HepG2 (cell line): ENCODE measurements around the gene MYO1E. TPM values are rescaled to one million over a fixed set of nuclear protein-coding genes. Genes with fewer than 3 reads are reported as not detected.

Experiments used
- PCBP2 ChIP-seq: fragments of 200-400 bp; formaldehyde crosslinking; optimal IDR thresholded peaks from 2 replicates; pipeline ENCODE3; 2018; ENCODE audit warnings: low read length, low read depth; ENCODE audit not compliant: poor library complexity, severe bottlenecking
- PITX1 ChIP-seq: sonication (generic); formaldehyde crosslinking; IDR thresholded peaks from 2 replicates; pipeline ENCODE4 v1.5.1; 2020; ENCODE audit warnings: mild to moderate bottlenecking, missing genetic modification reagents
- REL ChIP-seq: sonication (generic); formaldehyde crosslinking; conservative IDR thresholded peaks from 2 replicates; pipeline ENCODE4 v1.8.0; 2022; ENCODE audit warnings: mild to moderate bottlenecking, missing genetic modification reagents, moderate library complexity
- ZBTB38 ChIP-seq: sonication (generic); formaldehyde crosslinking; IDR thresholded peaks from 2 replicates; pipeline ENCODE4 v1.5.1; 2020; ENCODE audit warnings: mild to moderate bottlenecking, missing genetic modification reagents
- ZBTB42 ChIP-seq: sonication (generic); formaldehyde crosslinking; IDR thresholded peaks from 2 replicates; pipeline ENCODE4 v1.5.0; 2020; ENCODE audit warnings: mild to moderate bottlenecking, missing genetic modification reagents
- ZNF263 ChIP-seq: sonication (generic); formaldehyde crosslinking; IDR thresholded peaks from 2 replicates; pipeline ENCODE4 v1.4.0; 2020; ENCODE audit warnings: missing genetic modification reagents
- ZNF354B ChIP-seq: sonication (generic); formaldehyde crosslinking; IDR thresholded peaks from 2 replicates; pipeline ENCODE4 v1.8.0; 2022; ENCODE audit warnings: mild to moderate bottlenecking, missing genetic modification reagents
- ZNF605 ChIP-seq: sonication (generic); formaldehyde crosslinking; IDR thresholded peaks from 2 replicates; pipeline ENCODE4 v1.8.0; 2022; ENCODE audit warnings: mild to moderate bottlenecking, missing genetic modification reagents
- ZNF687 ChIP-seq: sonication (generic); formaldehyde crosslinking; IDR thresholded peaks from 2 replicates; pipeline ENCODE4 v1.5.1; 2020; ENCODE audit warnings: mild to moderate bottlenecking, missing genetic modification reagents, moderate library complexity
- polyA plus RNA-seq, 8 experiments: library from polyadenylated mRNA; depleted of rRNA in 3 of 8; stranded (reverse) in 7 of 8; unstranded in 1 of 8; fragments of >200 nt; fragmentation: Illumina TruSeq in 4 of 8; extraction: Trizol in 4 of 8; gene quantifications; 2 replicates each; pipeline versions ENCODE4 v1.2.1 to v1.2.3, GENCODE V29; 2011 to 2016; ENCODE audit warnings: low read depth in 4 of 8, missing spikeins in 1 of 8, mixed read lengths in 1 of 8; ENCODE audit not compliant: insufficient read depth in 1 of 8
- total RNA-seq, 5 experiments: library from RNA; depleted of rRNA; stranded (reverse); fragments of >200 nt; fragmentation: Illumina TruSeq; extraction: Trizol; gene quantifications; 2 replicates each; pipeline ENCODE4 v1.2.3, GENCODE V29; 2016; ENCODE audit warnings: low read depth in 1 of 5
- TF ChIP-seq, protein P1 (sequence below): sonication (generic); formaldehyde crosslinking; IDR thresholded peaks from 2 replicates; pipeline ENCODE4 v1.5.0; 2020; ENCODE audit warnings: mild to moderate bottlenecking, missing genetic modification reagents
- TF ChIP-seq, protein P2 (sequence below): sonication (generic); formaldehyde crosslinking; IDR thresholded peaks from 2 replicates; pipeline ENCODE4 v1.4.0; 2020; ENCODE audit warnings: missing genetic modification reagents, borderline replicate concordance
- TF ChIP-seq, protein P3 (sequence below): sonication (generic); formaldehyde crosslinking; IDR thresholded peaks from 2 replicates; pipeline ENCODE4 v1.4.0; 2020; ENCODE audit warnings: mild to moderate bottlenecking, missing genetic modification reagents
- TF ChIP-seq, protein P4 (sequence below): sonication (generic); formaldehyde crosslinking; IDR thresholded peaks from 2 replicates; pipeline ENCODE4 v1.4.0; 2020; ENCODE audit warnings: missing genetic modification reagents

Gene MYO1E
- total and polyA plus RNA-seq, 2 of the 13 experiments (the other 11 are each of a cell fraction or from before 2014, with no cell fraction given), result 15.7 to 25.1 TPM

DNA sequence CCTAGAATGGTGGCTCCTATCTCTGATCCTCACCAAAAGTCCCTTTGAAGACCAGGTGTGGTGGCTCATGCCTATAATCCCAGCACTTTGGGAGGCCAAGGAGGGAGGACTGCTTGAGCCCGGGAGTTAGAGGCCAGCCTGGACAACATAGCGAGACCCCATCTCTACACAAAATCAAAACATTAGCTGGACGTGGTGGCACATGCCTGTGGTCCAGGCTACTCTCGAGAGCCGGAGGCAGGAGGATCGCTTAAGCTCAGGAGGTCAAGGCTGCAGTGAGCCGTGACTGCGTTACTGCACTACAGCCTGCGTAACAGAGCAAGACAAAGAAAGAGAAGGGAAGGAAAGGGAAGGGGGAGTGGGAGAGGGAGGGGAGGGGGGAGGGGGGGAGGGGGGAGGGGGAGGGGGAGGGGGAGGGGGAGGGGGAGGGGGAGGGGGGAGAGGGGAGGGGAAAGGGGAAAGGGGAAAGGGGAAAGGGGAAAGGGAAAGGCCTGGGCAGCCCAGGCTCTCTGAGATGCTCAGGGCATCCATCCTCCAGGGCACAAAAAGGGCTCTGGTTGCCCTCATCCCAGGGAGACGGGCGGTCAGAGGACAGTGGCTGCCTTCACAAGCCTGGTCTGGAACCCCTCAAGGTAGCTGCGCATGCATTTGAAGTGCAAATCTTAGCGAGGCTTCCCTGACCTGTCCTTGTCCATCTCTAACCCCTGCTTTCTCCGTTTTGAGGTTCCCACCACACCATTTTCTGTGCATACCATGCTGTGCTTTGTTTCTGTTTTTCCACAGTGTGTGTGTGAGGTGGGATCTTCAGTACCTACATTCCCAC, 89.9 kb downstream of the MYO1E start (continued):
- TF ChIP-seq ZNF687 (CRISPR knock-in tag) (peak; percentile 51; the same call in 1 of the 2 replicates), ZNF605 (CRISPR knock-in tag) (no peak), REL (CRISPR knock-in tag) (no peak), ZBTB42 (CRISPR knock-in tag) (no peak), ZNF354B (CRISPR knock-in tag) (no peak), PITX1 (CRISPR knock-in tag) (no peak), ZBTB38 (CRISPR knock-in tag) (peak; percentile 26; the same call in 1 of the 2 replicates), PCBP2 (peak; percentile 65), ZNF263 (0 out of 2 replicates have a peak, but pooled peaks have one; percentile 27)
- TF ChIP-seq, protein P1, sequence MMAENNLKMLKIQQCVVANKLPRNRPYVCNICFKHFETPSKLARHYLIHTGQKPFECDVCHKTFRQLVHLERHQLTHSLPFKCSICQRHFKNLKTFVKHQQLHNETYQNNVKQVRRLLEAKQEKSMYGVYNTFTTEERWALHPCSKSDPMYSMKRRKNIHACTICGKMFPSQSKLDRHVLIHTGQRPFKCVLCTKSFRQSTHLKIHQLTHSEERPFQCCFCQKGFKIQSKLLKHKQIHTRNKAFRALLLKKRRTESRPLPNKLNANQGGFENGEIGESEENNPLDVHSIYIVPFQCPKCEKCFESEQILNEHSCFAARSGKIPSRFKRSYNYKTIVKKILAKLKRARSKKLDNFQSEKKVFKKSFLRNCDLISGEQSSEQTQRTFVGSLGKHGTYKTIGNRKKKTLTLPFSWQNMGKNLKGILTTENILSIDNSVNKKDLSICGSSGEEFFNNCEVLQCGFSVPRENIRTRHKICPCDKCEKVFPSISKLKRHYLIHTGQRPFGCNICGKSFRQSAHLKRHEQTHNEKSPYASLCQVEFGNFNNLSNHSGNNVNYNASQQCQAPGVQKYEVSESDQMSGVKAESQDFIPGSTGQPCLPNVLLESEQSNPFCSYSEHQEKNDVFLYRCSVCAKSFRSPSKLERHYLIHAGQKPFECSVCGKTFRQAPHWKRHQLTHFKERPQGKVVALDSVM (CRISPR knock-in tag), result peak; percentile 94
- TF ChIP-seq, protein P2, sequence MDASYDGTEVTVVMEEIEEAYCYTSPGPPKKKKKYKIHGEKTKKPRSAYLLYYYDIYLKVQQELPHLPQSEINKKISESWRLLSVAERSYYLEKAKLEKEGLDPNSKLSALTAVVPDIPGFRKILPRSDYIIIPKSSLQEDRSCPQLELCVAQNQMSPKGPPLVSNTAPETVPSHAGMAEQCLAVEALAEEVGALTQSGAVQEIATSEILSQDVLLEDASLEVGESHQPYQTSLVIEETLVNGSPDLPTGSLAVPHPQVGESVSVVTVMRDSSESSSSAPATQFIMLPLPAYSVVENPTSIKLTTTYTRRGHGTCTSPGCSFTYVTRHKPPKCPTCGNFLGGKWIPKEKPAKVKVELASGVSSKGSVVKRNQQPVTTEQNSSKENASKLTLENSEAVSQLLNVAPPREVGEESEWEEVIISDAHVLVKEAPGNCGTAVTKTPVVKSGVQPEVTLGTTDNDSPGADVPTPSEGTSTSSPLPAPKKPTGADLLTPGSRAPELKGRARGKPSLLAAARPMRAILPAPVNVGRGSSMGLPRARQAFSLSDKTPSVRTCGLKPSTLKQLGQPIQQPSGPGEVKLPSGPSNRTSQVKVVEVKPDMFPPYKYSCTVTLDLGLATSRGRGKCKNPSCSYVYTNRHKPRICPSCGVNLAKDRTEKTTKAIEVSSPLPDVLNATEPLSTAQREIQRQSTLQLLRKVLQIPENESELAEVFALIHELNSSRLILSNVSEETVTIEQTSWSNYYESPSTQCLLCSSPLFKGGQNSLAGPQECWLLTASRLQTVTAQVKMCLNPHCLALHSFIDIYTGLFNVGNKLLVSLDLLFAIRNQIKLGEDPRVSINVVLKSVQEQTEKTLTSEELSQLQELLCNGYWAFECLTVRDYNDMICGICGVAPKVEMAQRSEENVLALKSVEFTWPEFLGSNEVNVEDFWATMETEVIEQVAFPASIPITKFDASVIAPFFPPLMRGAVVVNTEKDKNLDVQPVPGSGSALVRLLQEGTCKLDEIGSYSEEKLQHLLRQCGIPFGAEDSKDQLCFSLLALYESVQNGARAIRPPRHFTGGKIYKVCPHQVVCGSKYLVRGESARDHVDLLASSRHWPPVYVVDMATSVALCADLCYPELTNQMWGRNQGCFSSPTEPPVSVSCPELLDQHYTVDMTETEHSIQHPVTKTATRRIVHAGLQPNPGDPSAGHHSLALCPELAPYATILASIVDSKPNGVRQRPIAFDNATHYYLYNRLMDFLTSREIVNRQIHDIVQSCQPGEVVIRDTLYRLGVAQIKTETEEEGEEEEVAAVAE, result no peak
- TF ChIP-seq, protein P3, sequence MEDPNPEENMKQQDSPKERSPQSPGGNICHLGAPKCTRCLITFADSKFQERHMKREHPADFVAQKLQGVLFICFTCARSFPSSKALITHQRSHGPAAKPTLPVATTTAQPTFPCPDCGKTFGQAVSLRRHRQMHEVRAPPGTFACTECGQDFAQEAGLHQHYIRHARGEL (CRISPR knock-in tag), result no peak
- TF ChIP-seq, protein P4, sequence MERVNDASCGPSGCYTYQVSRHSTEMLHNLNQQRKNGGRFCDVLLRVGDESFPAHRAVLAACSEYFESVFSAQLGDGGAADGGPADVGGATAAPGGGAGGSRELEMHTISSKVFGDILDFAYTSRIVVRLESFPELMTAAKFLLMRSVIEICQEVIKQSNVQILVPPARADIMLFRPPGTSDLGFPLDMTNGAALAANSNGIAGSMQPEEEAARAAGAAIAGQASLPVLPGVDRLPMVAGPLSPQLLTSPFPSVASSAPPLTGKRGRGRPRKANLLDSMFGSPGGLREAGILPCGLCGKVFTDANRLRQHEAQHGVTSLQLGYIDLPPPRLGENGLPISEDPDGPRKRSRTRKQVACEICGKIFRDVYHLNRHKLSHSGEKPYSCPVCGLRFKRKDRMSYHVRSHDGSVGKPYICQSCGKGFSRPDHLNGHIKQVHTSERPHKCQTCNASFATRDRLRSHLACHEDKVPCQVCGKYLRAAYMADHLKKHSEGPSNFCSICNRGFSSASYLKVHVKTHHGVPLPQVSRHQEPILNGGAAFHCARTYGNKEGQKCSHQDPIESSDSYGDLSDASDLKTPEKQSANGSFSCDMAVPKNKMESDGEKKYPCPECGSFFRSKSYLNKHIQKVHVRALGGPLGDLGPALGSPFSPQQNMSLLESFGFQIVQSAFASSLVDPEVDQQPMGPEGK (CRISPR knock-in tag), result no peak
